ENCODE measurements around the gene PIH1D2.

DNA sequence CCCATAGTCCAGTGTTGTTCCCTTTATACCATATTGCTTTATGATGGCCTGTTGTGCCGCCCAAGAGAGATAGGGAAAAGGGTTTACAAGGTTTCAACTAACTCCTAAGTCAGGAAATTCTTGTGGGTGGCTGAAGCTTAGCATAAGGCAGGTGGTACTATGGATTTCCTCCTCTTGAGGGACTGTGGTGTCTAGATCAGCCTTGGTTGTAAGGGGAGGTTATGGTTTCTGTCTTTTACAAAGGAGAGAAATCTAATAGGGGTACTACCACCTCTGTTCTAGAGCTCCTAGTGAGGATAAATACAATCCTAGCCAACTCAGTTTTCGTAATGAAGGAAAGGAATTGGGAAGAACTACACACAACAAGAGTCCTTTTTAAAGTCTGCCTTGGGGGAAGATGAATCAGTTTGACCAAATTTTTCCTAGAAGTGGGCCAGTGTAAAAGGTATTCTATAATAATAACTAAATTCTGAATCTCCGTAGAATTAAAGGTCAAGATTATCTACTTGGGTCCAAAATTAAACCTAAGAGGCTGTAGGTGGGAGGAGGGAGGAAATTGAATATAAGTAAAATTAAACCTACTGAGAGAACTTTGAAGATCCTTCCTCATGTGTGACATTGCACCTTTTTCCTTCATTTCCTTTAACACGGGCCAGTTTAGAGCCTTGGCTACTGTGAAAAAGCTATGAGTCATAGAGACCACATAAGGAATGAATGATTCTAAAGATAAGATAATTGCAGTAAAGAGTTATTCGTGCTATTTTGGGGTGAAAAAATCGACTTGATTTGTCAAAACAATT is 31.5 kb downstream of the PIH1D2 start:
- TF ChIP-seq POLR2AphosphoS5 (IDR thresholded peaks at IDR 0.05; ENCODE audit: low read depth, low read length) (no peak), POLR2A (IDR thresholded peaks at IDR 0.05; ENCODE audit: low read depth, low read length) (no peak), TAF1 (IDR thresholded peaks at IDR 0.05; ENCODE audit: borderline replicate concordance, low read depth, low read length) (no peak)
